Skeletal muscle satellite cell (primary cell): ENCODE results near the gene SLC27A1.
A peak's percentile ranks its signal among the peaks of the same experiment; 100 is the strongest.
"Not testable (repeated sequence)": the region's sequence is repeated elsewhere in the genome, so short reads cannot be mapped to it uniquely, and the experiment has no call there.

Experiments used
- H3K27me3 ChIP-seq: 2 replicates; pipeline ENCODE4 v1.7.0; 2013; ENCODE audit warnings: low read length; ENCODE audit not compliant: control insufficient read depth, insufficient read depth
- H3K36me3 ChIP-seq: 2 replicates; pipeline ENCODE4 v1.7.0; 2013; ENCODE audit warnings: mild to moderate bottlenecking, control low read depth, low read length; ENCODE audit not compliant: insufficient read depth
- H3K4me1 ChIP-seq: 2 replicates; pipeline ENCODE4 v1.7.0; 2013; ENCODE audit warnings: low read length; ENCODE audit not compliant: control insufficient read depth, insufficient read depth
- H3K4me2 ChIP-seq: 2 replicates; pipeline ENCODE4 v1.7.0; 2013; ENCODE audit warnings: mild to moderate bottlenecking, low read length
- H3K4me3 ChIP-seq: 2 replicates; pipeline ENCODE4 v1.7.0; 2013; ENCODE audit warnings: low read length
- H3K9ac ChIP-seq: 2 replicates; pipeline ENCODE4 v1.7.0; 2013; ENCODE audit warnings: mild to moderate bottlenecking, low read depth, low read length, moderate library complexity
- H3K9me3 ChIP-seq: replicated peaks from 2 replicates; pipeline ENCODE4 v1.7.0; 2013; ENCODE audit warnings: mild to moderate bottlenecking, control low read depth, low read length

Gene SLC27A1

GRCh38 chr19:17460372-17461230, 9.7 kb upstream of the SLC27A1 start, which contains the start of gene NXNL1:
TSS of gene NXNL1 (minus strand) at chr19:17460926. CDS start at chr19:17460869, 57 bp downstream.
- peaks cover 46% of the 10 kb centered on the region for H3K27me3 ChIP-seq
- H3K36me3 ChIP-seq, result no peaks in the 10 kb centered on the region

GRCh38 chr19:17466487-17466850, 3.9 kb upstream of the SLC27A1 start:
- Histone ChIP-seq H3K9me3 (no peaks in the 10 kb centered on the region), H3K36me3 (no peaks in the 10 kb centered on the region)

More at GRCh38 chr19:17460372-17461230, 9.7 kb upstream of the SLC27A1 start, which contains the start of gene NXNL1:
- no peaks in the 10 kb centered on the region for H3K4me1 ChIP-seq
- no peaks in the 10 kb centered on the region for H3K9me3 ChIP-seq
- H3K9ac ChIP-seq, result no peak within 1 kb of the TSS
- no peak within 1 kb of the TSS for H3K4me2 ChIP-seq
- H3K4me3 ChIP-seq, result no peak within 1 kb of the TSS

GRCh38 chr19:17467471-17468301, 2.6 kb upstream of the SLC27A1 start:
- Histone ChIP-seq H3K9ac (no peak overlapping the region), H3K27me3 (peaks cover 4% of the 10 kb centered on the region), H3K4me2 (no peak overlapping the region), H3K4me1 (peaks cover 21% of the 10 kb centered on the region), H3K9me3 (no peaks in the 10 kb centered on the region), H3K4me3 (no peak overlapping the region), H3K36me3 (no peaks in the 10 kb centered on the region)

More at GRCh38 chr19:17466487-17466850, 3.9 kb upstream of the SLC27A1 start:
- Histone ChIP-seq H3K4me1 (peaks cover 20% of the 10 kb centered on the region), H3K27me3 (peaks cover 4% of the 10 kb centered on the region), H3K9ac (no peak overlapping the region), H3K4me3 (no peak overlapping the region), H3K4me2 (no peak overlapping the region)

GRCh38 chr19:17468302-17469091, 1.8 kb upstream of the SLC27A1 start:
- H3K4me2 ChIP-seq, result peak overlapping the region; percentile 99
- H3K36me3 ChIP-seq, result no peaks in the 10 kb centered on the region
- peak overlapping the region; percentile 62 for H3K9ac ChIP-seq
- no peaks in the 10 kb centered on the region for H3K9me3 ChIP-seq
- H3K4me3 ChIP-seq, result peak overlapping the region; percentile 86
- peaks cover 4% of the 10 kb centered on the region for H3K27me3 ChIP-seq
- peaks cover 23% of the 10 kb centered on the region for H3K4me1 ChIP-seq

GRCh38 chr19:17469092-17469480, 1.2 kb upstream of the SLC27A1 start:
- Histone ChIP-seq H3K4me3 (peak overlapping the region; percentile 86), H3K27me3 (peaks cover 4% of the 10 kb centered on the region), H3K9me3 (no peaks in the 10 kb centered on the region), H3K4me1 (peaks cover 23% of the 10 kb centered on the region), H3K4me2 (peak overlapping the region; percentile 99), H3K9ac (peak overlapping the region; percentile 62), H3K36me3 (no peaks in the 10 kb centered on the region)

GRCh38 chr19:17469481-17470067, 750 bp upstream of the SLC27A1 start:
- H3K9me3 ChIP-seq, result no peaks in the 10 kb centered on the region
- H3K4me3 ChIP-seq, result peak overlapping the region; percentile 86
- H3K27me3 ChIP-seq, result peaks cover 2% of the 10 kb centered on the region
- H3K4me2 ChIP-seq, result peak overlapping the region; percentile 99
- H3K4me1 ChIP-seq, result peaks cover 23% of the 10 kb centered on the region
- H3K36me3 ChIP-seq, result no peaks in the 10 kb centered on the region
- H3K9ac ChIP-seq, result peak overlapping the region; percentile 62

- Histone ChIP-seq H3K27me3 (no peaks in the 10 kb centered on the region), H3K4me3 (peak overlapping the region; percentile 86), H3K9me3 (no peaks in the 10 kb centered on the region), H3K4me2 (peak overlapping the region; percentile 99), H3K36me3 (no peaks in the 10 kb centered on the region), H3K4me1 (peaks cover 31% of the 10 kb centered on the region), H3K9ac (peak overlapping the region; percentile 81)
Observed at GRCh38 chr19:17471410-17472125, 1.2 kb downstream of the SLC27A1 start.

- Histone ChIP-seq H3K27me3 (no peaks in the 10 kb centered on the region), H3K9ac (no peak overlapping the region), H3K4me2 (no peak overlapping the region), H3K9me3 (no peaks in the 10 kb centered on the region), H3K36me3 (no peaks in the 10 kb centered on the region), H3K4me3 (no peak overlapping the region), H3K4me1 (peaks cover 35% of the 10 kb centered on the region)
Observed at GRCh38 chr19:17473041-17473440, 2.7 kb downstream of the SLC27A1 start.

GRCh38 chr19:17475011-17475540, 4.8 kb downstream of the SLC27A1 start:
- H3K9me3 ChIP-seq, H3K36me3 ChIP-seq, H3K27me3 ChIP-seq: not testable (repeated sequence)
- peak overlapping the region; percentile 4 for H3K9ac ChIP-seq
- H3K4me1 ChIP-seq, result peaks cover 40% of the 10 kb centered on the region
- H3K4me3 ChIP-seq, result peak overlapping the region; percentile 3
- peak overlapping the region; percentile 58 for H3K4me2 ChIP-seq

- Histone ChIP-seq H3K9me3 (no peaks in the 10 kb centered on the region), H3K27me3 (no peaks in the 10 kb centered on the region), H3K4me2 (peak overlapping the region; percentile 58), H3K9ac (peak overlapping the region; percentile 4), H3K4me3 (peak overlapping the region; percentile 3), H3K4me1 (peaks cover 41% of the 10 kb centered on the region), H3K36me3 (no peaks in the 10 kb centered on the region)
Observed at GRCh38 chr19:17475541-17476115, 5.3 kb downstream of the SLC27A1 start.
